Osteocyte (in vitro differentiated cells): ENCODE data around the gene EHMT2. TPM values are rescaled to one million over a fixed set of nuclear protein-coding genes. Genes with fewer than 3 reads are reported as not detected.

Source experiments
- DNase-seq: peaks from one replicate; pipeline ENCODE4 v3.0.0; 2021; ENCODE audit warnings: mixed read lengths; ENCODE audit not compliant: unreplicated experiment; ENCODE audit errors: extremely low spot score
- H3K27ac Mint-ChIP-seq: one replicate; pipeline ENCODE4 v1.8.0; 2021; ENCODE audit warnings: mild to moderate bottlenecking, mixed read lengths; ENCODE audit not compliant: unreplicated experiment
- H3K27me3 Mint-ChIP-seq: one replicate; pipeline ENCODE4 v1.8.0; 2021; ENCODE audit warnings: mixed read lengths; ENCODE audit not compliant: unreplicated experiment
- H3K36me3 Mint-ChIP-seq: one replicate; pipeline ENCODE4 v1.8.0; 2021; ENCODE audit warnings: mixed read lengths; ENCODE audit not compliant: unreplicated experiment
- H3K4me1 Mint-ChIP-seq: one replicate; pipeline ENCODE4 v1.8.0; 2021; ENCODE audit warnings: mixed read lengths; ENCODE audit not compliant: unreplicated experiment
- H3K4me3 Mint-ChIP-seq: one replicate; pipeline ENCODE4 v1.8.0; 2021; ENCODE audit warnings: mild to moderate bottlenecking, moderate library complexity, mixed read lengths; ENCODE audit not compliant: unreplicated experiment
- H3K9me3 Mint-ChIP-seq: one replicate; pipeline ENCODE4 v1.8.0; 2021; ENCODE audit warnings: mixed read lengths; ENCODE audit not compliant: unreplicated experiment
- total RNA-seq: library from RNA; stranded (reverse); gene quantifications from 2 replicates; pipeline ENCODE4 v1.2.1, GENCODE V29; 2021
- TF ChIP-seq, protein P1 (sequence below): fragments of 200-600 bp; sonication (generic); IDR thresholded peaks from 2 replicates; pipeline ENCODE4 v1.5.0; 2021; ENCODE audit warnings: antibody characterized with exemption, mild to moderate bottlenecking, moderate library complexity

Gene EHMT2
- total RNA-seq, 1 donor from 2014 or later, result 62.4 TPM

DNA sequence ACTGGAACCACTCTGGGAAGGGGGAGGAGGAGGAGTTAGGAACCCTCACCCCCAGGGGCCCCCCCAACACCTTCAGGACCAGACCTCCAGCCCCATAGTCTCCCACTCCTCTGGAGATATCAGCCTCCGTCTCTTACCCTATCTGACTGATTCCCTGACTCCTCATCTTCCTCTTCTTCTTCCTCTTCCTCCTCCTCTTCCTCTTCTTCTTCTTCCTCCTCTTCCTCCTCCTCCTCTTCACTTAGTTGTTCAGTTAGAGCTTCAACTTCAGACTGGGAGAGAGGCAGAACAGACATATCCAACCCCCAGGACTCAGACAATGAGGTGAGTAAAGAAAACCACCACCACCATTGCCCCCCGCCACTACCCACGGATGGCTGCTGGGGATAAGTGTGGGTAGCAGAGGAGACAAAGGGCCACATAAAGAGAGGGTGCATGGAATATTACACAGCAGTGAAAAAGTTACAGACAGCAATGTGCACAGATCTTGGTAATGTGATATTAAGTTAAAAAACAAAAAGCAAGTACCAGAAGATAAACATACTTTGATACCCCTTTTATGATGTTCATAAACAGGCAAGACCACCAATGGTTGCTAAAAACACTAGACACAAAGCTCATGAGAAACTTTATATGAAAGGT lies 8.0 kb downstream of the EHMT2 start:
- no peaks in the 10 kb centered on the region for H3K9me3 Mint-ChIP-seq
- peaks cover 33% of the 10 kb centered on the region for H3K36me3 Mint-ChIP-seq
- H3K4me1 Mint-ChIP-seq, result no peaks in the 10 kb centered on the region
- H3K4me3 Mint-ChIP-seq, result no peak overlapping the region
- no peaks in the 10 kb centered on the region for H3K27me3 Mint-ChIP-seq
- no peak for DNase-seq
- TF ChIP-seq, protein P1, sequence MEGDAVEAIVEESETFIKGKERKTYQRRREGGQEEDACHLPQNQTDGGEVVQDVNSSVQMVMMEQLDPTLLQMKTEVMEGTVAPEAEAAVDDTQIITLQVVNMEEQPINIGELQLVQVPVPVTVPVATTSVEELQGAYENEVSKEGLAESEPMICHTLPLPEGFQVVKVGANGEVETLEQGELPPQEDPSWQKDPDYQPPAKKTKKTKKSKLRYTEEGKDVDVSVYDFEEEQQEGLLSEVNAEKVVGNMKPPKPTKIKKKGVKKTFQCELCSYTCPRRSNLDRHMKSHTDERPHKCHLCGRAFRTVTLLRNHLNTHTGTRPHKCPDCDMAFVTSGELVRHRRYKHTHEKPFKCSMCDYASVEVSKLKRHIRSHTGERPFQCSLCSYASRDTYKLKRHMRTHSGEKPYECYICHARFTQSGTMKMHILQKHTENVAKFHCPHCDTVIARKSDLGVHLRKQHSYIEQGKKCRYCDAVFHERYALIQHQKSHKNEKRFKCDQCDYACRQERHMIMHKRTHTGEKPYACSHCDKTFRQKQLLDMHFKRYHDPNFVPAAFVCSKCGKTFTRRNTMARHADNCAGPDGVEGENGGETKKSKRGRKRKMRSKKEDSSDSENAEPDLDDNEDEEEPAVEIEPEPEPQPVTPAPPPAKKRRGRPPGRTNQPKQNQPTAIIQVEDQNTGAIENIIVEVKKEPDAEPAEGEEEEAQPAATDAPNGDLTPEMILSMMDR, result no peak
- H3K27ac Mint-ChIP-seq, result no peak overlapping the region

- no peaks in the 10 kb centered on the region for H3K4me1 Mint-ChIP-seq
- no peak overlapping the region for H3K4me3 Mint-ChIP-seq
- TF ChIP-seq, protein P1, result peak; percentile 74
- no peak overlapping the region for H3K27ac Mint-ChIP-seq
- H3K9me3 Mint-ChIP-seq, result no peaks in the 10 kb centered on the region
- no peaks in the 10 kb centered on the region for H3K27me3 Mint-ChIP-seq
- peaks cover 33% of the 10 kb centered on the region for H3K36me3 Mint-ChIP-seq
- no peak for DNase-seq
Observed at GRCh38 chr6:31888276-31889258, 8.9 kb downstream of the EHMT2 start.

DNA sequence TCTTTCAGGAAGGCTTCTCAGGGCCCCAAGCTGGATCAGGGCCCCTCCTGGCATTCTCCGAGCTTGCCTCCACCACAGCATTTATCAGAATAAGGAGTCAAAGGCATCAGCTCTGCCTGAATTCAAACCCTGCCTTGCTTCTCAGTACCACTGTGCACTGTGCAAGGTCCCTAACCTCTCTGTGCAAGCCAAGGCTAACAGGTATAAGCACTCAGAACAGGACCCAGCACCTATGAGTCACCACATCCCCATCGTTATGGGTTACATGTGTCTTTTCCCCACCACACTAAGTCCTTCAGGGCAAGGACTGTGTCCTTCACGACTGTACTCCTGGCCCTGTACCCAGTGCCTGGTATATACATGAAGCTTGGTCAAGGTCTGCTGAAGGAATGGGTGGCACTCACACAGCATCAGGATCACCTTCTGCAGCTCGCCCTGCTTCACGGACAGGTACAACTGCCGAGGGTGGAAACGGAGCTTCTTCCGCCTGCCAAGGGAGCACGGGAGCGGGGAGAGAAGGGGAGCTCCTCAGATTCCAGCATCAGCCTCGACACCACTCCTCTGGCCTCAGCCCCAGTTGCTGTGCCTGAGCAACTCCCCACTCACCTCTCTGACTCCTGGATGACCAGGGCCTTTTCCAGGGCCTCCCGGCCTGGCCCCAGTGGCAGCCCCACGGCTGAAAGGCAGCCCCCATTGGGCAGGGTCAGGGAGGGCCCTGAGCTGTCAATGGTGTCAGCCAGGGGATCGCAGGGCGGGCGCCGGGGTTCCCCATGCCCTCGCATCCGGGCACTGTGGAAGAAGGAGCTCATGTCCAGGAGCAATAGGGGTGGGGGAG lies 10.1 kb downstream of the EHMT2 start:
- TF ChIP-seq, protein P1, result no peak
- H3K27ac Mint-ChIP-seq, result no peak overlapping the region
- H3K4me3 Mint-ChIP-seq, result no peak overlapping the region
- no peaks in the 10 kb centered on the region for H3K4me1 Mint-ChIP-seq
- H3K27me3 Mint-ChIP-seq, result no peaks in the 10 kb centered on the region
- DNase-seq, result no peak
- H3K9me3 Mint-ChIP-seq, result no peaks in the 10 kb centered on the region
- H3K36me3 Mint-ChIP-seq, result peaks cover 31% of the 10 kb centered on the region

GRCh38 chr6:31886541-31886991 lies 10.9 kb downstream of the EHMT2 start:
- H3K36me3 Mint-ChIP-seq, result peaks cover 30% of the 10 kb centered on the region
- DNase-seq, result no peak
- H3K4me1 Mint-ChIP-seq, result no peaks in the 10 kb centered on the region
- no peak overlapping the region for H3K27ac Mint-ChIP-seq
- no peaks in the 10 kb centered on the region for H3K9me3 Mint-ChIP-seq
- H3K4me3 Mint-ChIP-seq, result no peak overlapping the region
- H3K27me3 Mint-ChIP-seq, result no peaks in the 10 kb centered on the region
- TF ChIP-seq, protein P1, result no peak
